Measurements from ENCODE around the gene EIF4EBP3.

DNA sequence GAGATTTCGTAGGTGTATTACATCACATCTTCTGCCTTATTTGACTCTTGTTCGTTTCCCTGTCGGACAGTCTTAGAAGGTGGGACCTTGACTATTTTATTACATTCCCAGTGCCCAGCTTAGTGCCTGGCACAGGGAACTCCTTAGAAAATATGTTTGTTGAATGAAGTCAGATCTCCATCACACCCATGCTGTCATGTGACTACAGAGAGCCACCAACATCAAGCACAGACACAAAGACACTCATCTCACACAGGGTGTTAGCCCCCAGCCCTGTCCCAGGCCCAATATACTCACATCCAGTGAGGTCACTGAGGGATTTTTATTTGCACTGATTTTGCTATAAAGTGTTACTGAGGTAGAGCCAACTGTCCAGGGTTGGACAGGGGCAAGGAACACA is 10.5 kb downstream of the EIF4EBP3 start:
- TF ChIP-seq FOXA1 (IDR thresholded peaks at IDR 0.05) (no peak), GABPA (IDR thresholded peaks at IDR 0.05 in 1 of 2, conservative IDR thresholded peaks at IDR 0.05 in 1 of 2) (no peak), SP1 (IDR thresholded peaks at IDR 0.05) (no peak), RXRA (IDR thresholded peaks at IDR 0.05) (no peak), RAD21 (IDR thresholded peaks at IDR 0.05) (no peak), EGR1 (IDR thresholded peaks at IDR 0.05; ENCODE audit: low read depth in 2 of 2) (no peak), TAF1 (conservative IDR thresholded peaks at IDR 0.05) (no peak)
- TF ChIP-seq, protein P1, sequence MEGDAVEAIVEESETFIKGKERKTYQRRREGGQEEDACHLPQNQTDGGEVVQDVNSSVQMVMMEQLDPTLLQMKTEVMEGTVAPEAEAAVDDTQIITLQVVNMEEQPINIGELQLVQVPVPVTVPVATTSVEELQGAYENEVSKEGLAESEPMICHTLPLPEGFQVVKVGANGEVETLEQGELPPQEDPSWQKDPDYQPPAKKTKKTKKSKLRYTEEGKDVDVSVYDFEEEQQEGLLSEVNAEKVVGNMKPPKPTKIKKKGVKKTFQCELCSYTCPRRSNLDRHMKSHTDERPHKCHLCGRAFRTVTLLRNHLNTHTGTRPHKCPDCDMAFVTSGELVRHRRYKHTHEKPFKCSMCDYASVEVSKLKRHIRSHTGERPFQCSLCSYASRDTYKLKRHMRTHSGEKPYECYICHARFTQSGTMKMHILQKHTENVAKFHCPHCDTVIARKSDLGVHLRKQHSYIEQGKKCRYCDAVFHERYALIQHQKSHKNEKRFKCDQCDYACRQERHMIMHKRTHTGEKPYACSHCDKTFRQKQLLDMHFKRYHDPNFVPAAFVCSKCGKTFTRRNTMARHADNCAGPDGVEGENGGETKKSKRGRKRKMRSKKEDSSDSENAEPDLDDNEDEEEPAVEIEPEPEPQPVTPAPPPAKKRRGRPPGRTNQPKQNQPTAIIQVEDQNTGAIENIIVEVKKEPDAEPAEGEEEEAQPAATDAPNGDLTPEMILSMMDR (IDR thresholded peaks at IDR 0.05; ENCODE audit: low read depth, low read length, missing input control): no peak
- TF ChIP-seq, protein P2, sequence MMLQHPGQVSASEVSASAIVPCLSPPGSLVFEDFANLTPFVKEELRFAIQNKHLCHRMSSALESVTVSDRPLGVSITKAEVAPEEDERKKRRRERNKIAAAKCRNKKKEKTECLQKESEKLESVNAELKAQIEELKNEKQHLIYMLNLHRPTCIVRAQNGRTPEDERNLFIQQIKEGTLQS (IDR thresholded peaks at IDR 0.05): no peak
- TF ChIP-seq, protein P3, sequence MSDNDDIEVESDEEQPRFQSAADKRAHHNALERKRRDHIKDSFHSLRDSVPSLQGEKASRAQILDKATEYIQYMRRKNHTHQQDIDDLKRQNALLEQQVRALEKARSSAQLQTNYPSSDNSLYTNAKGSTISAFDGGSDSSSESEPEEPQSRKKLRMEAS (IDR thresholded peaks at IDR 0.05): no peak
- TF ChIP-seq, protein P4, sequence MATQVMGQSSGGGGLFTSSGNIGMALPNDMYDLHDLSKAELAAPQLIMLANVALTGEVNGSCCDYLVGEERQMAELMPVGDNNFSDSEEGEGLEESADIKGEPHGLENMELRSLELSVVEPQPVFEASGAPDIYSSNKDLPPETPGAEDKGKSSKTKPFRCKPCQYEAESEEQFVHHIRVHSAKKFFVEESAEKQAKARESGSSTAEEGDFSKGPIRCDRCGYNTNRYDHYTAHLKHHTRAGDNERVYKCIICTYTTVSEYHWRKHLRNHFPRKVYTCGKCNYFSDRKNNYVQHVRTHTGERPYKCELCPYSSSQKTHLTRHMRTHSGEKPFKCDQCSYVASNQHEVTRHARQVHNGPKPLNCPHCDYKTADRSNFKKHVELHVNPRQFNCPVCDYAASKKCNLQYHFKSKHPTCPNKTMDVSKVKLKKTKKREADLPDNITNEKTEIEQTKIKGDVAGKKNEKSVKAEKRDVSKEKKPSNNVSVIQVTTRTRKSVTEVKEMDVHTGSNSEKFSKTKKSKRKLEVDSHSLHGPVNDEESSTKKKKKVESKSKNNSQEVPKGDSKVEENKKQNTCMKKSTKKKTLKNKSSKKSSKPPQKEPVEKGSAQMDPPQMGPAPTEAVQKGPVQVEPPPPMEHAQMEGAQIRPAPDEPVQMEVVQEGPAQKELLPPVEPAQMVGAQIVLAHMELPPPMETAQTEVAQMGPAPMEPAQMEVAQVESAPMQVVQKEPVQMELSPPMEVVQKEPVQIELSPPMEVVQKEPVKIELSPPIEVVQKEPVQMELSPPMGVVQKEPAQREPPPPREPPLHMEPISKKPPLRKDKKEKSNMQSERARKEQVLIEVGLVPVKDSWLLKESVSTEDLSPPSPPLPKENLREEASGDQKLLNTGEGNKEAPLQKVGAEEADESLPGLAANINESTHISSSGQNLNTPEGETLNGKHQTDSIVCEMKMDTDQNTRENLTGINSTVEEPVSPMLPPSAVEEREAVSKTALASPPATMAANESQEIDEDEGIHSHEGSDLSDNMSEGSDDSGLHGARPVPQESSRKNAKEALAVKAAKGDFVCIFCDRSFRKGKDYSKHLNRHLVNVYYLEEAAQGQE (IDR thresholded peaks at IDR 0.05): no peak
